Caco-2 (cell line): ENCODE measurements around the gene LRRC10B. TPM values are rescaled to one million over a fixed set of nuclear protein-coding genes. Genes with fewer than 3 reads are reported as not detected.
"Not testable (repeated sequence)": the region's sequence is repeated elsewhere in the genome, so short reads cannot be mapped to it uniquely, and the experiment has no call there.

Source experiments
- Bru-seq: library from RNA; stranded (reverse); fragments of 400-500 nt; gene quantifications from one replicate; lab custom pipeline; 2021; lab: Mats Ljungman, UMichigan
- BruChase-seq, 2 experiments: library from RNA; stranded (reverse); fragments of 400-500 nt; gene quantifications; one replicate each; lab custom pipeline; 2021; lab: Mats Ljungman, UMichigan
- BruUV-seq: library from RNA; stranded (reverse); fragments of 400-500 nt; replicated peaks from 2 replicates; lab custom pipeline; 2021; lab: Mats Ljungman, UMichigan
- CTCF ChIA-PET: fragments of 300-600 bp; sonication (Branson Sonifier 250); formaldehyde crosslinking; loops from one replicate; lab custom pipeline; 2022; ENCODE audit warnings: antibody characterized with exemption; lab: Charles Lee
- POLR2A ChIA-PET: fragments of 300-600 bp; sonication (Branson Sonifier 250); formaldehyde crosslinking; loops from one replicate; lab custom pipeline; 2022; ENCODE audit warnings: antibody characterized with exemption; lab: Charles Lee
- DNase-seq, 2 experiments: peaks; one replicate each; pipeline versions ENCODE4 v3.0.0 to v3.0.0-alpha.2; 2020 to 2022
- H3K27me3 ChIP-seq: replicated peaks from 2 replicates; pipeline ENCODE4 v1.6.0; 2011; ENCODE audit warnings: low read length; ENCODE audit not compliant: control insufficient read depth, insufficient read depth
- H3K36me3 ChIP-seq: 2 replicates; pipeline ENCODE4 v1.5.1; 2011; ENCODE audit warnings: low read length; ENCODE audit not compliant: control insufficient read depth, insufficient read depth
- H3K4me1 ChIP-seq: fragments of 250-450 bp; sonication (Bioruptor Pico); 2 replicates; pipeline ENCODE4 v1.5.1; 2020; ENCODE audit warnings: mild to moderate bottlenecking
- H3K4me3 ChIP-seq: 2 replicates; pipeline ENCODE4 v1.5.1; 2011; ENCODE audit warnings: low read depth, mild to moderate bottlenecking, control low read depth, low read length
- H3K9me3 ChIP-seq: fragments of 250-450 bp; sonication (Bioruptor Pico); 2 replicates; pipeline ENCODE4 v1.5.1; 2020; ENCODE audit warnings: mild to moderate bottlenecking, moderate library complexity
- H3K27ac Mint-ChIP-seq: one replicate; pipeline ENCODE4 v1.8.0; 2022; ENCODE audit warnings: mixed read lengths; ENCODE audit not compliant: unreplicated experiment
- H3K27me3 Mint-ChIP-seq: one replicate; pipeline ENCODE4 v1.8.0; 2022; ENCODE audit warnings: mixed read lengths; ENCODE audit not compliant: insufficient read depth, unreplicated experiment
- H3K36me3 Mint-ChIP-seq: one replicate; pipeline ENCODE4 v1.8.0; 2022; ENCODE audit warnings: mild to moderate bottlenecking, mixed read lengths; ENCODE audit not compliant: insufficient read depth, unreplicated experiment
- H3K4me1 Mint-ChIP-seq: one replicate; pipeline ENCODE4 v1.8.0; 2022; ENCODE audit warnings: low read depth, mixed read lengths; ENCODE audit not compliant: unreplicated experiment
- H3K4me3 Mint-ChIP-seq: one replicate; pipeline ENCODE4 v1.8.0; 2022; ENCODE audit warnings: mild to moderate bottlenecking, moderate library complexity, mixed read lengths; ENCODE audit not compliant: unreplicated experiment
- H3K9me3 Mint-ChIP-seq: one replicate; pipeline ENCODE4 v1.8.0; 2022; ENCODE audit warnings: mixed read lengths; ENCODE audit not compliant: unreplicated experiment
- CTCF ChIP-seq, 2 experiments: fragments of 200-600 bp in 1 of 2; IDR thresholded peaks; 1 replicate in 1 of 2; 2 replicates in 1 of 2; pipeline versions ENCODE4 v1.5.1 to v1.8.0; 2011 to 2022; ENCODE audit warnings: antibody characterized with exemption in 1 of 2, control low read depth in 1 of 2, inconsistent platforms in 1 of 2, low read depth in 1 of 2, low read length in 1 of 2, mild to moderate bottlenecking in 1 of 2, moderate library complexity in 1 of 2; ENCODE audit not compliant: insufficient read depth in 1 of 2, severe bottlenecking in 1 of 2, unreplicated experiment in 1 of 2
- intact Hi-C: fragments of 100-400 bp; cut with micrococcal nuclease; formaldehyde crosslinking; loops from one replicate; pipeline ENCODE4 v1.10.0; 2022; ENCODE audit not compliant: unreplicated experiment
- long read RNA-seq: library from polyadenylated mRNA; stranded (forward); transcript quantifications from one replicate; pipeline ENCODE4 v2.0.0, GENCODE V29; 2022
- total RNA-seq: library from RNA; stranded (reverse); gene quantifications from 2 replicates; pipeline ENCODE4 v1.2.3, GENCODE V29; 2022

The LRRC10B gene
- total RNA-seq (0.34 TPM in 1 of 2 replicates, not detected in the other), Bru-seq, nascent RNA (percentile 17 among the genes with signal in this experiment), BruChase-seq, experiment 1, labeled RNA remaining after a 2-hour chase (percentile 24 among the genes with signal in this experiment), BruChase-seq, experiment 2, labeled RNA remaining after a 6-hour chase (percentile 19 among the genes with signal in this experiment)
- long read RNA-seq, result 0 reads

GRCh38 chr11:61507962-61508861, at the start of gene LRRC10B:
TSS of gene LRRC10B (plus strand) at chr11:61508749. CDS start at chr11:61508999, 250 bp downstream.
- H3K27me3 Mint-ChIP-seq, result peaks cover 5% of the 10 kb centered on the region
- peaks cover 6% of the 10 kb centered on the region for H3K36me3 Mint-ChIP-seq
- Histone ChIP-seq H3K4me3 (peak within 1 kb of the TSS; percentile 52), H3K9me3 (no peaks in the 10 kb centered on the region), H3K36me3 (no peaks in the 10 kb centered on the region), H3K4me1 (peaks cover 27% of the 10 kb centered on the region), H3K27me3 (no peaks in the 10 kb centered on the region)
- H3K27ac Mint-ChIP-seq, result peak within 1 kb of the TSS; percentile 69
- ChIA-PET CTCF (interaction anchor here (0.6 to 2.6 kb wide), 20 partner anchors 9 to 476 kb away, joined by 3 to 16 read pairs (median 4); no protein-coding TSS in a partner anchor), POLR2A (interaction anchor here (0.6 to 1.8 kb wide), 2 partner anchors 79 kb away, joined by 5 to 14 read pairs; partner anchors contain the start of genes CPSF7 and SDHAF2)
- DNase-seq, result peak; percentile 74 to 81
- H3K4me1 Mint-ChIP-seq, result peaks cover 17% of the 10 kb centered on the region
- no peaks in the 10 kb centered on the region for H3K9me3 Mint-ChIP-seq
- intact Hi-C loops, result loop anchor here (2.0 kb wide), 3 partner anchors 31 to 121 kb away; partner anchors contain the start of gene SYT7
- H3K4me3 Mint-ChIP-seq, result peak within 1 kb of the TSS; percentile 80
- no TSS peak for BruUV-seq
- TF ChIP-seq CTCF (IDR thresholded peaks at IDR 0.05; ENCODE audit: insufficient read depth in 1 of 2, low read depth in 1 of 2, low read length in 1 of 2, severe bottlenecking in 1 of 2, unreplicated experiment in 1 of 2), result no peak

- POLR2A ChIA-PET, result no interaction called here
- Mint-ChIP-seq H3K9me3 (no peaks in the 10 kb centered on the region), H3K27me3 (no peaks in the 10 kb centered on the region), H3K27ac (no peak overlapping the region), H3K4me3 (no peak overlapping the region), H3K36me3 (peaks cover 5% of the 10 kb centered on the region), H3K4me1 (no peaks in the 10 kb centered on the region)
- intact Hi-C loops, result no loop called here
- no TSS peak for BruUV-seq
- DNase-seq, result no peak
- Histone ChIP-seq H3K36me3 (no peaks in the 10 kb centered on the region), H3K4me3 (no peak overlapping the region), H3K27me3 (no peaks in the 10 kb centered on the region), H3K4me1 (no peaks in the 10 kb centered on the region), H3K9me3 (no peaks in the 10 kb centered on the region)
- no peak for TF ChIP-seq CTCF (IDR thresholded peaks at IDR 0.05; ENCODE audit: insufficient read depth in 1 of 2, low read depth in 1 of 2, low read length in 1 of 2, severe bottlenecking in 1 of 2, unreplicated experiment in 1 of 2)
- CTCF ChIA-PET, result no interaction called here
Observed at GRCh38 chr11:61460474-61460881, 48.1 kb upstream of the LRRC10B start.

- Mint-ChIP-seq H3K36me3 (peaks cover 5% of the 10 kb centered on the region), H3K27me3 (no peaks in the 10 kb centered on the region), H3K27ac (no peak overlapping the region), H3K4me3 (no peak overlapping the region), H3K9me3 (no peaks in the 10 kb centered on the region), H3K4me1 (no peaks in the 10 kb centered on the region)
- CTCF ChIA-PET, result no interaction called here
- no peaks in the 10 kb centered on the region for H3K4me1 ChIP-seq
- intact Hi-C loops, result no loop called here
- no peak for TF ChIP-seq CTCF (IDR thresholded peaks at IDR 0.05; ENCODE audit: insufficient read depth in 1 of 2, low read depth in 1 of 2, low read length in 1 of 2, severe bottlenecking in 1 of 2, unreplicated experiment in 1 of 2)
- DNase-seq, result no peak
- no peaks in the 10 kb centered on the region for H3K36me3 ChIP-seq
- POLR2A ChIA-PET, result no interaction called here
- no peaks in the 10 kb centered on the region for H3K27me3 ChIP-seq
- H3K9me3 ChIP-seq, result no peaks in the 10 kb centered on the region
- no peak overlapping the region for H3K4me3 ChIP-seq
- BruUV-seq, result no TSS peak
Observed at GRCh38 chr11:61460986-61461385, 47.6 kb upstream of the LRRC10B start.

- H3K36me3 ChIP-seq, H3K9me3 ChIP-seq, POLR2A ChIA-PET, CTCF ChIA-PET, H3K4me3 Mint-ChIP-seq, H3K27me3 ChIP-seq, H3K4me1 ChIP-seq, H3K27ac Mint-ChIP-seq, H3K4me1 Mint-ChIP-seq, H3K4me3 ChIP-seq, BruUV-seq, H3K27me3 Mint-ChIP-seq, DNase-seq, intact Hi-C loops, H3K9me3 Mint-ChIP-seq: not testable (repeated sequence)
- H3K36me3 Mint-ChIP-seq, result peaks cover 18% of the 10 kb centered on the region
Observed at GRCh38 chr11:61467602-61468001, 40.9 kb upstream of the LRRC10B start.
